GM21526 (cell line): ENCODE measurements around the gene ATP6V1D.
A peak's percentile ranks its signal among the peaks of the same experiment; 100 is the strongest.
"Not testable (repeated sequence)": the region's sequence is repeated elsewhere in the genome, so short reads cannot be mapped to it uniquely, and the experiment has no call there.

ENCODE experiments used
- ATAC-seq: cut with Tn5 transposase; IDR thresholded peaks from one replicate; pipeline ENCODE4 v1.9.1; 2021; ENCODE audit warnings: moderate library complexity; ENCODE audit not compliant: unreplicated experiment, low FRiP score

Gene ATP6V1D

DNA sequence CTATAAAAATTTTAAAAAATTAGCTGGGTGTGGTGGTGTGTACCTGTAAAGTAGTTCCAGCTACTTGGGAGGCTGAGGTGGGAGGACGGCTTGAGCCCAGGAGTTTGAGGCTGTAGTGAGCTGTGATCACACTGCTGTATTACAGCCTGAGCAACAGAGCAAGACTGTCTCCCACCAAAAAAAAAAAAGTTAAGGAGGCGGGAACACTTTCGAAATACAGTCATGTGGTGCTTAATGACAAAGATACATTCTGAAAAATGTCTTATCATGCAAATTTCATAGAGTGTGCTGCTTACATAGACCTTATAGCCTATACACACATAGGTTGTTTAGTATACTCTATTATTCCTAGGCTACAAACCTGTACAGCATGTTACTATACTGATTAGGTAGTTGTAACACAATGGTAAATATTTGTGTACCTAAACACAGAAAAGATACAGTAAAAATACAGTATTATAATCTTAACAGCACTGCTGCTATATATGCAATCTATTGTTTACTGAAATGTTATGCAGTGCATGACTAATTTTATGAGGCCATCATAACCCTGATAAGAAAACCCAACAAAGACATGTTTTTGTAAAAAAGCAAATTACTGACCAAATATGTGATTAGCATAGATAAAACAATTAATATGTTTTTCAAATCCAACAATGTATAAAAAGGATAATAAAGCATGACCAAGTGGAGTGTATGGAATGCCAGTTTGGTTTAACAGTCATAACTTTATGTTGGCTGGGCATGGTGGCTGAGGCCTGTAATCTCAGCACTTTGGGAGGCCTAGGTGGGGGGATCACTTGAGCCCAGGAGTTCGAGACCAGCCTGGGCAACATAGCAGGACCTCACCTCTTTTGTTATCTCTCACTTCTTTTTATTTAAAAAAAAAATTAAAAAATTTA lies 11.9 kb upstream of the ATP6V1D start:
- ATAC-seq: no peak

DNA sequence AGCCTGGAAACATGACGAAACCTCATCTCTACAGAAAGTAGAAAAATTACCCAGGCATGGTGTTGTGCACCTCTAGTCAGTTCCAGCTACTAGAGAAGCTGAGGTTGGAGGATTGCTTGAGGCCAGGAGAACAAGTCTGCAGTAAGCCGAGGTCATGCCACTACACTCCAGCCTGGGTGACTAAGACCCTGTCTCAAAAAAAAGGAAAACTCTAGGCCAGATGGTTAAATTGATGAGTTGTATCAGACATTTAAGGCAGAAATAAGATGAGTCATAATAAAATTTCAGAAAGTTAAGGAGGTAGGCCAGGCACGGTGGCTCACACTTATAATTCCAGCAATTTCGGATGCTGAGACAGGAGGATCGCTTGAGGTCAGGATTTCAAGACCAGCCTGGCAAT lies 11.2 kb upstream of the ATP6V1D start:
- ATAC-seq: no peak

GRCh38 chr14:67365476-67365875 lies 5.9 kb upstream of the ATP6V1D start:
- no peak for ATAC-seq

DNA sequence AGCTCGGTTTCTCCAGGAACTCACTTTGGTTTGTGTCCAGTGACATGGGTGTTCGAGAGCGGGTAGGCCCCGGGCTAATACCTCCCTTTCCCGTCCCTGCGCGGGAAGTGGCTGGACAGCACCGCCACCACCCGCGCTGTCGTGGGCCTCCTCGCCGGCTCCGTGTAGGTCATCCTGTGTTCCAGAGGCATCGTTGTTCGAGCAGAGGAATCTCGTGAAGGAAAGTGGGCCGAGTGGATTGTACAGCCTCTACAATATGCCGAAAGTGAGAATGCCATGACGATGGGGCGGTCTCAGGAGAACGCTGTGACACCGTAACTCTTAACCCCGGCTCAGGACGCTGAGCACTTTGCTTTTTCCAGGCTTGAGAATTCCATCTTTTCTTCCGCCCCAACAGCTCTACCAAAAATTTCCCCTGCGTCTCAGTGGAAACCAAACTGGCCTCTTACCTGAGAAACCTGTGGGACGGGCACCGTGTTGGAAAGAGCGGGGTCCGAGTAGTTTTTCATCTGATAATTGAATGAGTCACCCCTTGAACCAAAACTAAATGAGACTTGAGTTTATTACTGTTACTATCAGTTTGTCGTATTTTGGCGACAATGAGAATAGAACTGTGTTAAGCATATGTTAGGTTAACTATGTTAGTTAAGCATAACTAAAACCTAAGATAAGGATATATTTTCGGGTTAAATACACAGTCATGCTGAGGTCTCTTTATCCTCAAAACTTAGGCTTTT lies 1.0 kb upstream of the ATP6V1D start:
- peak; percentile 24 for ATAC-seq

DNA sequence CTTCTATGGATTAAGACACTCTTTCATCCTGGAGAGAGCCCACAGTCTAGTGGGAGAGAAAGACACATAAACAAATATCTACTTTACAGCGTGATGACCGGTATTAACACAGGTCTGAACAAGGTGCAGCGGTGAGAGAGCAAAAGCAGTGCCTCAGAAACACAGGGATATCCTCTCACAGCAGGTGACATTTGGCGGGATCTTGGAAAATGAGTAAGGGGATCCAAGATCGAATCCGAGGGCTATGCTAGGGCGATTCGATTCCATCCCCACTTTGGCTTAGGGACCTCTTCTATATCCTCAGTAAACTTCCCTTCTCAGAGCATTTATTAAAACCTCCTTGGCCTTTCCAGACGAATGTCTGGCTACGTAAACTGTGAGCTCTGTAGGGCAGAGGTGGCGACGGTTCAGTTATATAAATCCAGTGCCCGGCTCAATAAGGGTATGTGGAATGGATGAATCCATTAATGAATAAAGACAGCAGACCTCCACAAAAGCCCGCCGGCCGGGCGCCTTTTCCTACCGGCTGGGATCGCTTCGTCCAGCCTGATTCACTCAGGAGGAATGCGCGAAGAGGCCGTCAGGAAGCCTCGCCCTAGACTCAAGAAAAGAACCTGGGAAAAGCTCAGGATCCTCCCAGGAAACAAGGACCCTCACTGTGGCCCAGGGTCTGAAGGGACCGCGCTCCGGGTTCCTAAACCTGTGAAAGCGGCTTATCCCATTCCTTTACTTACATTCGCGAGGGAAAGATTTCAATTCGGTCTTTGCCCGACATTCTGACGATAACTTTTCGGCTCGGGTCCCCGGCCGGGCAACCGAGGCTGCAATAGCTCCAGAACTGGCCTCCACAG lies 455 bp downstream of the ATP6V1D start:
- ATAC-seq: no peak

DNA sequence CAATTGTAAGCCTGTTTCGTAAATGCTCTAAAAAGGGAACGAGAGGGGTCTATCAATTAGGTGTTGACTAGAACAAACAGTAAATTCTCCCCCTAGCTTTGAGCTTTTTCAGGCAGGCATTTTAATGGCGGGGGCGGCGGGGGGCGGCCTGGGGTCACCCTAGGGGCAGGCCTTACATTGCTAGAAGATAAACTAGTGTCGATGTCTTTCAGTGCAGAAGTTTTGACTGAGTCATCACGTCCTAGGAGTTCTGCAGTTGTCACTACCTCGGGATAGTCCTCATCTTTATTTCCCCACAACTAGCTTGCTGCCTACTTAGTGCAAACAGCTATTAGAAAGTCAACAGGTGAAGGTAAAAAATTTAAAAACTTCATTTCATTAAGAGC lies 1.6 kb downstream of the ATP6V1D start:
- ATAC-seq: no peak

DNA sequence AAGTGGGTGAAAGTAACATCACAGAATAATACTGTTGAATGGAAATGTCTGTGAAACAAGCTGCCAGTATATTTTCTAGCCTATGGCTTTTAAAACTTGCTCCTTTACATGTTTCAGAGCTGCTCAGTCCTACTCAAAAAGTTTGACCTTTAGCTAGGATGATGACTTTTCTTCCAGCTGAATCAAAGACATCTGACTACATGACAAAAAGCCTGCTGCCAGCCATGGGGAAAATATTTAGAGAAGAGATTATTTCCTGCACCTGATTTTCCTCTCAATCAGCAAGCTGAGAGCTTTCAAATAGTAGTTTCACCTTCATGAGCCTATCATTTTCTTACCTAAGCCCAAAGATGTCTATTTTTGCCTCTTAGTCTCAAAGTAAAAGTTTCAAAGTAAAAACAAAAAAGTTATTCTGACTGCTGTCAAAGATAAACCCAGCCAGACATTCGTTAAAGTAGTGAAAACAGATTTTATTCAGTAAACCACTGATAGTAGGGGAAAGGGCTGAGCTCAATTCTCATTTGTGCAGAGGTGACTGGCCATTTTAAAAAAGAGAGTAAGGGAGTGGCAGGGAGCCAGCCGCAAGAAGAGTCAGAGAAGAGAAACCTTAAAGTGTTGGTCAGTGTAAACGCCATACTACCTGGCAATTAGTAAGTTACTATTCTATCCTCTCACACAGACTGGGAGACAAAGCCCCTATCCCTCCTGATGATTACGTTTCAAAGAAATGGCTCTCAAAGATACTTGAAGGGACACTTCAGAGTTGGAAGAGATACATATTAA lies 2.2 kb downstream of the ATP6V1D start:
- ATAC-seq: no peak

- ATAC-seq: no peak
These were observed 7.5 kb downstream of the ATP6V1D start for GRCh38 chr14:67352055-67352454.

DNA sequence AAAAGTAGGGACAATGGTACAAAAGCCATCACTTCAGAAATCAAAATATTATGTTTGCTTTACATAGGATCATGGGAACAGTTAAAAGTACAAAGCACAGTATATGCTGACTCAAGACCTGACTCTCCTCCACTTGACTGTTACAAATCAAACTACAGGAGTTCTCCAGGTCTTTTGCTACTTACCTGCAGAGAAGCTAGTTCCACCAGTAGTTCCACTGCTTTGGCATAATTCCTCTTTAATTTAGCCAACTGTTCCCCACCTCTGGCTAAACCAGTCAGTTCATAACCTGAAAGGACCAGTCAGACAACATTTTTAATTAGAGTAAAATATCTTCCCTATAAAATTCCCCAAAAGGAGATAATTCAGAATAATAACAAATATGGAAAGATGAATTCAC lies 14.0 kb downstream of the ATP6V1D start:
- no peak for ATAC-seq

GRCh38 chr14:67343601-67344230 lies 15.9 kb downstream of the ATP6V1D start:
- no peak for ATAC-seq

DNA sequence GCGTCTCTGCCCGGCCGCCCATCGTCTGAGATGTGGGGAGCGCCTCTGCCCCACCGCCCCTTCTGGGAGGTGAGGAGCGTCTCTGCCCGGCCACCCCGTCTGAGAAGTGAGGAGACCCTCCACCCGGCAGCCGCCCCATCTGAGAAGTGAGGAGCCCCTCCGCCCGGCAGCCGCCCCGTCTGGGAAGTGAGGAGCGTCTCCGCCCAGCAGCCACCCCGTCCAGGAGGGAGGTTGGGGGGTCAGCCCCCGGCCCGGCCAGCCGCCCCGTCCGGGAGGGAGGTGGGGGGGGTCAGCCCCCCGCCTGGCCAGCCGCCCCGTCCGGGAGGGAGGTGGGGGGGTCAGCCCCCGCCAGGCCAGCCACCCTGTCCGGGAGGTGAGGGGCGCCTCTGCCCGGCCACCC lies 18.4 kb downstream of the ATP6V1D start:
- not testable (repeated sequence) for ATAC-seq

- ATAC-seq: no peak
These were observed 23.8 kb downstream of the ATP6V1D start for GRCh38 chr14:67335781-67336180.

DNA sequence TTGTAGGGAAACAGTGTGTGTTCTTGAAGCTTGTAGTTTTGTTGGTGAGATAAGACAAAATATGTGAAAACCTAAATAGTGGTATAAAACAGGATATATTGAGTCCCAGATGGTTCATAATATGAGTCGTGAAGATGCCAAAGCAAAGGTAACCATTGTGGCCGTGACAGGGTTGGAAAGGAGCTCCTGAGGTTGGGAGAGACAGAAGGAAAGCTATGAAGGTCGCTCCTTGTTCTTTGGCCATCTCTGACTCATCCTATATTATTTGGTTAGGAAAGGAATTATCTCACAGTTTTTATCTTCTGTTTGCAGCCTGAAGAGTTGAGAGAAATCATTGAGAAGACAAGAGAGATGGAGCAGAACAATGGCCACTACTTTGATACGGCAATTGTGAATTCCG lies 27.1 kb downstream of the ATP6V1D start:
- no peak for ATAC-seq

DNA sequence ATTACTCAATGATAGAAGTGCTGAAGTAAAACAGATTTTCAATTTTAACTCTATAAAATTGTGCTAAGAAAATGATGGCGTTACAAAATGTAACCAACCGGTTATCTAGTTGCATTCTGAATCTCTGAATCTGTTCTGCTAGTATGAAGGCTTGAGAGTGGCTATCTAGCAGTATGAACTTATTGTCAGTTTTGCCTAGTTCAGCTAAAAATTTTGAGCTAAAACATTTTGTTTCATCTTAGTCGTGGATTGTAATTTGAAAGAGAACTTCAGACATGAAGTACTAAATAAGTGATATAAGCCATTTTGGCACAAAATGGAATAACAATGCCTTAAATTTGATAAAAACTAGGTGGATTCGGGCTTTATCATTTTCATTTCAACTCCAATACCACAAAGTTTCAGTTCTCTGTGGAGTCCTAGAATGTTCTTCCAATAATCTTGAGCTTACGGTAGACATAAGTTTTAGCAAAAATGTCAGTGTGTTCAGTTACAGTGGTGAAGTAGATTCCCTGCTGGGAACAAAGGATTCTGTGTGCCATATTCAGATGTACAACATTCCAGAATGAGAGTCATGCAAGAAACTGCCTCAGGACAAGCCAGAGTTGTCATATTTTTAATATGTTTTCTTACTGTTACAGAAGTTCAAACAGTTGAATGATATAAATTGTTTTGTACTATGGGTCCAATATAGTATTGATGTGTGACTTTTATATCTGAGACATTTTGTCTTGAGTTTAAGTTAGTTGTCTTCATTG lies 28.1 kb downstream of the ATP6V1D start:
- no peak for ATAC-seq

GRCh38 chr14:67329666-67330065 lies 29.9 kb downstream of the ATP6V1D start:
- not testable (repeated sequence) for ATAC-seq

GRCh38 chr14:67319142-67319541 lies 40.5 kb downstream of the ATP6V1D start:
- no peak for ATAC-seq

GRCh38 chr14:67317822-67318221 lies 41.8 kb downstream of the ATP6V1D start:
- ATAC-seq: no peak

GRCh38 chr14:67313153-67313552 lies 46.5 kb downstream of the ATP6V1D start:
- ATAC-seq: no peak

- no peak for ATAC-seq
These were observed 47.7 kb downstream of the ATP6V1D start for GRCh38 chr14:67311868-67312267.
